GM12878 (cell line): ENCODE results near the gene SFT2D2. TPM values are rescaled to one million over a fixed set of nuclear protein-coding genes. Genes with fewer than 3 reads are reported as not detected.

ENCODE experiments used
- ATAC-seq: fragments of 200-7000 bp; cut with Tn5 transposase; 3 replicates; pipeline ENCODE4 v1.9.1; 2020; ENCODE audit warnings: mild to moderate bottlenecking, moderate library complexity
- BruUV-seq: library from RNA; stranded (reverse); fragments of 400-500 nt; replicated peaks from 2 replicates; lab custom pipeline; 2021; lab: Mats Ljungman, UMichigan
- CTCF ChIA-PET: fragments of 300-600 bp; sonication (Branson Sonifier 250); formaldehyde crosslinking; extraction: SDS; loops from one replicate; lab custom pipeline; 2021; ENCODE audit warnings: inconsistent platforms; lab: Yijun Ruan, JAX
- POLR2A ChIA-PET: fragments of 350-600 bp; formaldehyde crosslinking; extraction: SDS; loops from one replicate; lab custom pipeline; 2021; ENCODE audit warnings: inconsistent platforms; lab: Charles Lee
- RAD21 ChIA-PET: fragments of 300-600 bp; sonication (Branson Sonifier 250); formaldehyde crosslinking; loops from one replicate; lab custom pipeline; 2023; ENCODE audit warnings: antibody characterized with exemption; ENCODE audit not compliant: unreplicated experiment; lab: Charles Lee
- SMC1A ChIA-PET: fragments of 300-600 bp; sonication (Branson Sonifier 250); formaldehyde crosslinking; loops from one replicate; lab custom pipeline; 2023; ENCODE audit not compliant: unreplicated experiment, uncharacterized antibody; lab: Charles Lee
- DNase-seq: peaks from one replicate; pipeline ENCODE4 v3.0.0-alpha.2; 2011; ENCODE audit warnings: low read depth, low spot score
- FAIRE-seq: peaks from 3 replicates; lab custom pipeline; 2011; peaks lifted over from hg19 to GRCh38; lab: Jason Lieb, UNC
- H2AFZ ChIP-seq: 2 replicates; pipeline ENCODE4 v1.6.0; 2011; ENCODE audit warnings: low read depth, low read length, control low read depth; ENCODE audit not compliant: control insufficient read depth
- H3K27ac ChIP-seq: 2 replicates; pipeline ENCODE4 v1.5.1; 2011; ENCODE audit warnings: control low read depth; ENCODE audit not compliant: control insufficient read depth, insufficient read depth
- H3K27me3 ChIP-seq, 2 experiments: replicated peaks in 1 of 2; 2 replicates each; pipeline versions ENCODE4 v1.6.0 to v1.6.1; 2011; ENCODE audit warnings: low read length in 1 of 2; ENCODE audit not compliant: control insufficient read depth in 2 of 2, insufficient read depth in 2 of 2
- H3K36me3 ChIP-seq, 2 experiments: 2 replicates each; pipeline ENCODE4 v1.5.1; 2011; ENCODE audit warnings: low read length in 1 of 2; ENCODE audit not compliant: control insufficient read depth in 2 of 2, insufficient read depth in 2 of 2
- H3K4me1 ChIP-seq: 2 replicates; pipeline ENCODE4 v1.6.1; 2011; ENCODE audit warnings: mild to moderate bottlenecking, low read length, moderate library complexity, mixed read lengths; ENCODE audit not compliant: control insufficient read depth, insufficient read depth
- H3K4me2 ChIP-seq: 2 replicates; pipeline ENCODE4 v1.6.0; 2011; ENCODE audit warnings: control low read depth; ENCODE audit not compliant: control insufficient read depth, insufficient read depth
- H3K4me3 ChIP-seq: fragments of 200-600 bp; sonication (generic); 2 replicates; pipeline ENCODE4 v1.5.1; 2016
- H3K79me2 ChIP-seq: 2 replicates; pipeline ENCODE4 v1.6.0; 2011; ENCODE audit warnings: low read length; ENCODE audit not compliant: control insufficient read depth, insufficient read depth
- H3K9ac ChIP-seq: 2 replicates; pipeline ENCODE4 v1.8.0; 2011; ENCODE audit warnings: low read length, control low read depth, mixed read lengths; ENCODE audit not compliant: control insufficient read depth, insufficient read depth
- H3K9me3 ChIP-seq: replicated peaks from 3 replicates; pipeline ENCODE4 v1.5.1; 2011; ENCODE audit warnings: mild to moderate bottlenecking, low read length; ENCODE audit not compliant: control insufficient read depth, insufficient read depth
- H4K20me1 ChIP-seq: 2 replicates; pipeline ENCODE4 v1.6.0; 2011; ENCODE audit not compliant: control insufficient read depth, insufficient read depth
- BHLHE40 ChIP-seq, 2 experiments: fragments of 450-650 bp in 1 of 2; IDR thresholded peaks; 2 replicates each; pipeline ENCODE4 v1.6.1; 2011 to 2017; ENCODE audit warnings: low read depth in 2 of 2, borderline replicate concordance in 1 of 2, improper control_type of control experiment in 1 of 2, low read length in 1 of 2, mild to moderate bottlenecking in 1 of 2
- BMI1 ChIP-seq: fragments of 450-650 bp; IDR thresholded peaks from 2 replicates; pipeline ENCODE4 v1.6.1; 2016; ENCODE audit warnings: mild to moderate bottlenecking, moderate library complexity, borderline replicate concordance
- CBX3 ChIP-seq: fragments of 200-600 bp; sonication (generic); IDR thresholded peaks from 2 replicates; pipeline ENCODE4 v1.6.1; 2016; ENCODE audit warnings: low read depth, borderline replicate concordance
- ESRRA ChIP-seq: IDR thresholded peaks from 2 replicates; pipeline ENCODE4 v1.6.1; 2012; ENCODE audit warnings: mild to moderate bottlenecking, low read length, improper control_type of control experiment
- PAX5 ChIP-seq: IDR thresholded peaks from 2 replicates; pipeline ENCODE4 v1.6.1; 2011; ENCODE audit warnings: low read depth, low read length, borderline replicate concordance
- POLR2A ChIP-seq: IDR thresholded peaks from 2 replicates; pipeline ENCODE4 v1.6.1; 2011; ENCODE audit warnings: low read depth, mild to moderate bottlenecking, low read length
- RAD21 ChIP-seq: IDR thresholded peaks from 2 replicates; pipeline ENCODE4 v1.6.1; 2011; ENCODE audit warnings: mild to moderate bottlenecking, low read depth, low read length, moderate library complexity; ENCODE audit not compliant: insufficient read depth
- RCOR1 ChIP-seq: conservative IDR thresholded peaks from 2 replicates; pipeline ENCODE4 v1.6.1; 2012; ENCODE audit warnings: low read depth, low read length, improper control_type of control experiment
- SREBF1 ChIP-seq: IDR thresholded peaks from 2 replicates; pipeline ENCODE4 v1.6.1; 2012; ENCODE audit warnings: mild to moderate bottlenecking, low read length
- STAT1 ChIP-seq: fragments of 450-650 bp; conservative IDR thresholded peaks from 2 replicates; pipeline ENCODE4 v1.6.1; 2014; ENCODE audit warnings: antibody characterized with exemption, mild to moderate bottlenecking
- TCF12 ChIP-seq: IDR thresholded peaks from 2 replicates; pipeline ENCODE4 v1.6.1; 2011; ENCODE audit warnings: low read depth, mild to moderate bottlenecking, low read length
- TCF7 ChIP-seq: IDR thresholded peaks from 2 replicates; pipeline ENCODE4 v1.6.1; 2014; ENCODE audit warnings: antibody characterized with exemption, borderline replicate concordance
- ZNF207 ChIP-seq: fragments of 450-650 bp; IDR thresholded peaks from 2 replicates; pipeline ENCODE4 v1.6.1; 2014; ENCODE audit warnings: antibody characterized with exemption, mild to moderate bottlenecking, borderline replicate concordance
- ZNF274 ChIP-seq: IDR thresholded peaks from one replicate; pipeline ENCODE4 v1.8.0; 2011; ENCODE audit not compliant: insufficient read length, insufficient read depth
- WGBS: methylation state at CpG from one replicate; pipeline ENCODE4 v1.1.6; 2016; ENCODE audit warnings: low lambda C conversion rate; ENCODE audit not compliant: insufficient replicate concordance, insufficient coverage; ENCODE audit errors: missing lambda C conversion rate; 5-methylcytosine and 5-hydroxymethylcytosine counted together
- in situ Hi-C: fragments of 300-500 bp; cut with MboI; formaldehyde crosslinking; loops from 9 replicates; pipeline ENCODE4 v1.14.3; 2018; ENCODE audit warnings: mixed read lengths
- intact Hi-C: fragments of 100-400 bp; cut with micrococcal nuclease; formaldehyde crosslinking; loops from one replicate; pipeline ENCODE4 v1.14.2; 2022; ENCODE audit not compliant: unreplicated experiment
- polyA plus RNA-seq, 11 experiments: library from polyadenylated mRNA; depleted of rRNA in 4 of 11; unstranded in 6 of 11; stranded (reverse) in 5 of 11; fragments of >200 nt; fragmentation: Nextera tagmentation in 4 of 11; fragmentation: Illumina TruSeq in 1 of 11; extraction: Ambion mirVana in 4 of 11; extraction: Trizol in 1 of 11; gene quantifications; 1 replicate in 1 of 11; 2 replicates in 10 of 11; pipeline versions ENCODE4 v1.2.1 to v1.2.3, GENCODE V29; 2011 to 2016; ENCODE audit warnings: inconsistent platforms in 2 of 11, missing spikeins in 2 of 11, low read depth in 1 of 11
- total RNA-seq, 4 experiments: library from RNA; depleted of rRNA in 3 of 4; stranded (reverse); fragments of >200 nt in 3 of 4; fragmentation: Illumina TruSeq in 1 of 4; extraction: Trizol in 1 of 4; gene quantifications; 2 replicates each; pipeline versions ENCODE4 v1.2.1 to v1.2.3, GENCODE V29; 2013 to 2021
- TF ChIP-seq, protein P1 (sequence below): IDR thresholded peaks from 2 replicates; pipeline ENCODE4 v1.6.1; 2012; ENCODE audit warnings: improper control_type of control experiment, low read depth, low read length; ENCODE audit not compliant: insufficient replicate concordance
- TF ChIP-seq, protein P2 (sequence below): fragments of 450-650 bp; IDR thresholded peaks from 2 replicates; pipeline ENCODE4 v1.6.1; 2017; ENCODE audit warnings: borderline replicate concordance
- TF ChIP-seq, protein P3 (sequence below): IDR thresholded peaks from 2 replicates; pipeline ENCODE4 v1.6.1; 2012; ENCODE audit warnings: low read depth, low read length, improper control_type of control experiment

Gene SFT2D2
- total and polyA plus RNA-seq, 10 of the 15 experiments (the other 5 are each of a cell fraction or from before 2014, with no cell fraction given) = 5.6 to 49.6 (median 24.9) TPM

DNA sequence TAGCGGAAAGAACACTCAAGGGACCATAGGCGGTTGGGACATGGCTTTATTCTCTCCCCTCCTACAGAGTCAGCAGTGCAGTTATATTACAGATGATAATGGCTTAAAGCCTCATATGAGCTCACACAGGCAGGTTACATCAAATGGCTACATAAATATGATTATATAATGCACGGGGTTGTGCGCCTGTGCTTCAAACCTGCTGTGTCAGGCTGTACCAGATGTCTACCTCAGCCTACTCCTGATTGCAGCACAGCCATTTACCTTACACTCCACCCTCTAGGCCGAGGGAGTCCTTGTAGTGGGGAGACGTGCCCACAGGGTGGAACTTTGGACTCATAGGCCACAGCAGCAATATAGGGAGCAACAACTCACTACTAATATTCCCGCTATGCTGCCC lies 38.5 kb downstream of the SFT2D2 start:
- ChIA-PET CTCF (interaction anchor here (1.5 kb wide), 1 partner anchor 29 kb away, joined by 7 read pairs; no protein-coding TSS in a partner anchor), POLR2A (interaction anchor here (1.6 kb wide), 1 partner anchor 10 kb away, joined by 4 read pairs; no protein-coding TSS in a partner anchor), SMC1A (interaction anchor here (1.3 kb wide), 1 partner anchor 20 kb away, joined by 4 read pairs; no protein-coding TSS in a partner anchor), RAD21 (interaction anchor here (0.6 kb wide), 1 partner anchor 170 kb away, joined by 6 read pairs; no protein-coding TSS in a partner anchor)
- peaks cover 0 to 2% of the 10 kb centered on the region in 2 experiments; a peak in 2 of 4 replicates for H3K36me3 ChIP-seq
- DNase-seq = no peak
- no peaks in the 10 kb centered on the region for H3K4me1 ChIP-seq
- H3K4me3 ChIP-seq = no peak overlapping the region
- H3K27me3 ChIP-seq = no peaks in the 10 kb centered on the region
- BruUV-seq = no TSS peak
- over 99% methylated on average over 7 of the region's 7 CpGs for WGBS
- no peak overlapping the region for H3K27ac ChIP-seq
- no peak overlapping the region for H3K9ac ChIP-seq
- no peak overlapping the region for H3K4me2 ChIP-seq
- H3K9me3 ChIP-seq = no peaks in the 10 kb centered on the region; the same call in 2 of the 3 replicates
- no peak for FAIRE-seq
- in situ Hi-C loops = no loop called here
- H4K20me1 ChIP-seq = no peaks in the 10 kb centered on the region
- no peak overlapping the region for H2AFZ ChIP-seq
- ATAC-seq = no peak
- H3K79me2 ChIP-seq = no peaks in the 10 kb centered on the region
- intact Hi-C loops = no loop called here
- no peak for TF ChIP-seq POLR2A
- TF ChIP-seq, protein P1, sequence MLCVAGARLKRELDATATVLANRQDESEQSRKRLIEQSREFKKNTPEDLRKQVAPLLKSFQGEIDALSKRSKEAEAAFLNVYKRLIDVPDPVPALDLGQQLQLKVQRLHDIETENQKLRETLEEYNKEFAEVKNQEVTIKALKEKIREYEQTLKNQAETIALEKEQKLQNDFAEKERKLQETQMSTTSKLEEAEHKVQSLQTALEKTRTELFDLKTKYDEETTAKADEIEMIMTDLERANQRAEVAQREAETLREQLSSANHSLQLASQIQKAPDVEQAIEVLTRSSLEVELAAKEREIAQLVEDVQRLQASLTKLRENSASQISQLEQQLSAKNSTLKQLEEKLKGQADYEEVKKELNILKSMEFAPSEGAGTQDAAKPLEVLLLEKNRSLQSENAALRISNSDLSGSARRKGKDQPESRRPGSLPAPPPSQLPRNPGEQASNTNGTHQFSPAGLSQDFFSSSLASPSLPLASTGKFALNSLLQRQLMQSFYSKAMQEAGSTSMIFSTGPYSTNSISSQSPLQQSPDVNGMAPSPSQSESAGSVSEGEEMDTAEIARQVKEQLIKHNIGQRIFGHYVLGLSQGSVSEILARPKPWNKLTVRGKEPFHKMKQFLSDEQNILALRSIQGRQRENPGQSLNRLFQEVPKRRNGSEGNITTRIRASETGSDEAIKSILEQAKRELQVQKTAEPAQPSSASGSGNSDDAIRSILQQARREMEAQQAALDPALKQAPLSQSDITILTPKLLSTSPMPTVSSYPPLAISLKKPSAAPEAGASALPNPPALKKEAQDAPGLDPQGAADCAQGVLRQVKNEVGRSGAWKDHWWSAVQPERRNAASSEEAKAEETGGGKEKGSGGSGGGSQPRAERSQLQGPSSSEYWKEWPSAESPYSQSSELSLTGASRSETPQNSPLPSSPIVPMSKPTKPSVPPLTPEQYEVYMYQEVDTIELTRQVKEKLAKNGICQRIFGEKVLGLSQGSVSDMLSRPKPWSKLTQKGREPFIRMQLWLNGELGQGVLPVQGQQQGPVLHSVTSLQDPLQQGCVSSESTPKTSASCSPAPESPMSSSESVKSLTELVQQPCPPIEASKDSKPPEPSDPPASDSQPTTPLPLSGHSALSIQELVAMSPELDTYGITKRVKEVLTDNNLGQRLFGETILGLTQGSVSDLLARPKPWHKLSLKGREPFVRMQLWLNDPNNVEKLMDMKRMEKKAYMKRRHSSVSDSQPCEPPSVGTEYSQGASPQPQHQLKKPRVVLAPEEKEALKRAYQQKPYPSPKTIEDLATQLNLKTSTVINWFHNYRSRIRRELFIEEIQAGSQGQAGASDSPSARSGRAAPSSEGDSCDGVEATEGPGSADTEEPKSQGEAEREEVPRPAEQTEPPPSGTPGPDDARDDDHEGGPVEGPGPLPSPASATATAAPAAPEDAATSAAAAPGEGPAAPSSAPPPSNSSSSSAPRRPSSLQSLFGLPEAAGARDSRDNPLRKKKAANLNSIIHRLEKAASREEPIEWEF = no peak
- TF ChIP-seq ZNF207 = no peak
- TF ChIP-seq RAD21 = no peak
- TF ChIP-seq ESRRA = no peak
- TF ChIP-seq RCOR1 = no peak
- TF ChIP-seq, protein P2, sequence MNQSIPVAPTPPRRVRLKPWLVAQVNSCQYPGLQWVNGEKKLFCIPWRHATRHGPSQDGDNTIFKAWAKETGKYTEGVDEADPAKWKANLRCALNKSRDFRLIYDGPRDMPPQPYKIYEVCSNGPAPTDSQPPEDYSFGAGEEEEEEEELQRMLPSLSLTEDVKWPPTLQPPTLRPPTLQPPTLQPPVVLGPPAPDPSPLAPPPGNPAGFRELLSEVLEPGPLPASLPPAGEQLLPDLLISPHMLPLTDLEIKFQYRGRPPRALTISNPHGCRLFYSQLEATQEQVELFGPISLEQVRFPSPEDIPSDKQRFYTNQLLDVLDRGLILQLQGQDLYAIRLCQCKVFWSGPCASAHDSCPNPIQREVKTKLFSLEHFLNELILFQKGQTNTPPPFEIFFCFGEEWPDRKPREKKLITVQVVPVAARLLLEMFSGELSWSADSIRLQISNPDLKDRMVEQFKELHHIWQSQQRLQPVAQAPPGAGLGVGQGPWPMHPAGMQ = no peak
- TF ChIP-seq BHLHE40 (IDR thresholded peaks at IDR 0.05; ENCODE audit: borderline replicate concordance in 1 of 2, low read depth in 2 of 2, low read length in 1 of 2) = no peak
- no peak for TF ChIP-seq BMI1
- no peak for TF ChIP-seq TCF12
- TF ChIP-seq CBX3 = no peak
- no peak for TF ChIP-seq SREBF1
- TF ChIP-seq, protein P3, sequence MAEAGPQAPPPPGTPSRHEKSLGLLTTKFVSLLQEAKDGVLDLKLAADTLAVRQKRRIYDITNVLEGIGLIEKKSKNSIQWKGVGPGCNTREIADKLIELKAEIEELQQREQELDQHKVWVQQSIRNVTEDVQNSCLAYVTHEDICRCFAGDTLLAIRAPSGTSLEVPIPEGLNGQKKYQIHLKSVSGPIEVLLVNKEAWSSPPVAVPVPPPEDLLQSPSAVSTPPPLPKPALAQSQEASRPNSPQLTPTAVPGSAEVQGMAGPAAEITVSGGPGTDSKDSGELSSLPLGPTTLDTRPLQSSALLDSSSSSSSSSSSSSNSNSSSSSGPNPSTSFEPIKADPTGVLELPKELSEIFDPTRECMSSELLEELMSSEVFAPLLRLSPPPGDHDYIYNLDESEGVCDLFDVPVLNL = no peak
- no peak for TF ChIP-seq STAT1
- TF ChIP-seq ZNF274 = no peak
- no peak for TF ChIP-seq PAX5
- no peak for TF ChIP-seq TCF7
